Fibroblast of lung (primary cell): Measurements from ENCODE around the gene RGS17.

Experiments used
- EZH2 ChIP-seq: IDR thresholded peaks from 2 replicates; pipeline ENCODE4 v1.5.1; 2012; ENCODE audit warnings: low read length, control low read depth, mild to moderate bottlenecking; ENCODE audit errors: missing control alignments
- TF ChIP-seq, protein P1 (sequence below), 2 donors: IDR thresholded peaks in 1 of 2; conservative IDR thresholded peaks in 1 of 2; 1 replicate in 1 of 2; 2 replicates in 1 of 2; pipeline ENCODE4 v1.5.1; 2011 to 2012; ENCODE audit warnings: low read length in 2 of 2, control low read depth in 1 of 2, inconsistent platforms in 1 of 2, low read depth in 1 of 2, mild to moderate bottlenecking in 1 of 2

DNA sequence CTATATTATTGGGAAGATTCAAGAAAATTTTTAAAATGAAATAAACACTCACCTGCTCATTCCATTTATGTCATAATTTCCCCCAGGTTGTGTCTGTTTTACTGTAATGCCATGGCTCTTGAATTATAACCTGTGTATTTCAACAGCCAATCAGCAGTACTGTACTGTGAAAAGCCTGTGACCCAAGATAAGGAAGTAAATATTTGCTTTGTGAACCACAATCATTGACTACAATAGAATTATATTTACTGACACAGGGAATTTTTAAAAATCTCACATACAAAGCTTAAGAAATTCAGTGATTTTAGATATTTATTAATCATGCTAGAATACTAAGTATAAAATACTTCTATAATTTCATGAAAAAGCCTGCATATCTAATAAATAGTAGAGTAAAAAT, 6.0 kb downstream of the RGS17 start:
- TF ChIP-seq, protein P1, sequence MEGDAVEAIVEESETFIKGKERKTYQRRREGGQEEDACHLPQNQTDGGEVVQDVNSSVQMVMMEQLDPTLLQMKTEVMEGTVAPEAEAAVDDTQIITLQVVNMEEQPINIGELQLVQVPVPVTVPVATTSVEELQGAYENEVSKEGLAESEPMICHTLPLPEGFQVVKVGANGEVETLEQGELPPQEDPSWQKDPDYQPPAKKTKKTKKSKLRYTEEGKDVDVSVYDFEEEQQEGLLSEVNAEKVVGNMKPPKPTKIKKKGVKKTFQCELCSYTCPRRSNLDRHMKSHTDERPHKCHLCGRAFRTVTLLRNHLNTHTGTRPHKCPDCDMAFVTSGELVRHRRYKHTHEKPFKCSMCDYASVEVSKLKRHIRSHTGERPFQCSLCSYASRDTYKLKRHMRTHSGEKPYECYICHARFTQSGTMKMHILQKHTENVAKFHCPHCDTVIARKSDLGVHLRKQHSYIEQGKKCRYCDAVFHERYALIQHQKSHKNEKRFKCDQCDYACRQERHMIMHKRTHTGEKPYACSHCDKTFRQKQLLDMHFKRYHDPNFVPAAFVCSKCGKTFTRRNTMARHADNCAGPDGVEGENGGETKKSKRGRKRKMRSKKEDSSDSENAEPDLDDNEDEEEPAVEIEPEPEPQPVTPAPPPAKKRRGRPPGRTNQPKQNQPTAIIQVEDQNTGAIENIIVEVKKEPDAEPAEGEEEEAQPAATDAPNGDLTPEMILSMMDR (conservative IDR thresholded peaks at IDR 0.05 in 1 of 2, IDR thresholded peaks at IDR 0.05 in 1 of 2; ENCODE audit: low read depth in 1 of 2, low read length in 2 of 2) = no peak
- no peak for TF ChIP-seq EZH2
